Gastrocnemius medialis (tissue), 4 donors: ENCODE results near the gene PMAIP1.

Source experiments
- POLR2A ChIP-seq, 2 donors: fragments of 450-650 bp; IDR thresholded peaks; one replicate each; pipeline ENCODE4 v1.6.1; 2017; ENCODE audit warnings: antibody characterized with exemption in 2 of 2, mild to moderate bottlenecking in 2 of 2, moderate library complexity in 2 of 2
- TF ChIP-seq, protein P1 (sequence below), 5 experiments: fragments of 450-650 bp in 3 of 5; fragments of 200-600 bp in 2 of 5; sonication (generic) in 2 of 5; IDR thresholded peaks in 4 of 5; conservative IDR thresholded peaks in 1 of 5; 1 replicate in 4 of 5; 2 replicates in 1 of 5; pipeline ENCODE4 v1.5.1; 2016 to 2019; ENCODE audit warnings: antibody characterized with exemption in 5 of 5, mild to moderate bottlenecking in 3 of 5, moderate library complexity in 3 of 5

- TF ChIP-seq, protein P1, sequence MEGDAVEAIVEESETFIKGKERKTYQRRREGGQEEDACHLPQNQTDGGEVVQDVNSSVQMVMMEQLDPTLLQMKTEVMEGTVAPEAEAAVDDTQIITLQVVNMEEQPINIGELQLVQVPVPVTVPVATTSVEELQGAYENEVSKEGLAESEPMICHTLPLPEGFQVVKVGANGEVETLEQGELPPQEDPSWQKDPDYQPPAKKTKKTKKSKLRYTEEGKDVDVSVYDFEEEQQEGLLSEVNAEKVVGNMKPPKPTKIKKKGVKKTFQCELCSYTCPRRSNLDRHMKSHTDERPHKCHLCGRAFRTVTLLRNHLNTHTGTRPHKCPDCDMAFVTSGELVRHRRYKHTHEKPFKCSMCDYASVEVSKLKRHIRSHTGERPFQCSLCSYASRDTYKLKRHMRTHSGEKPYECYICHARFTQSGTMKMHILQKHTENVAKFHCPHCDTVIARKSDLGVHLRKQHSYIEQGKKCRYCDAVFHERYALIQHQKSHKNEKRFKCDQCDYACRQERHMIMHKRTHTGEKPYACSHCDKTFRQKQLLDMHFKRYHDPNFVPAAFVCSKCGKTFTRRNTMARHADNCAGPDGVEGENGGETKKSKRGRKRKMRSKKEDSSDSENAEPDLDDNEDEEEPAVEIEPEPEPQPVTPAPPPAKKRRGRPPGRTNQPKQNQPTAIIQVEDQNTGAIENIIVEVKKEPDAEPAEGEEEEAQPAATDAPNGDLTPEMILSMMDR (IDR thresholded peaks at IDR 0.05 in 4 of 5, conservative IDR thresholded peaks at IDR 0.05 in 1 of 5) = no peak
- no peak for TF ChIP-seq POLR2A (IDR thresholded peaks at IDR 0.05)
Measured at GRCh38 chr18:59871711-59872362, 28.0 kb upstream of the PMAIP1 start.
